ENCODE data around the gene SLC39A11. TPM values are rescaled to one million over a fixed set of nuclear protein-coding genes. Genes with fewer than 3 reads are reported as not detected.
"Not testable (repeated sequence)": the region's sequence is repeated elsewhere in the genome, so short reads cannot be mapped to it uniquely, and the experiment has no call there.

Gene SLC39A11
- total RNA-seq, 1 donor from 2014 or later: 8.2 TPM

- FAIRE-seq: no peak
- DNase-seq (ENCODE audit: low spot score in 2 of 2): no peak
Measured at GRCh38 chr17:72931635-72932034, 160.9 kb downstream of the SLC39A11 start.

DNA sequence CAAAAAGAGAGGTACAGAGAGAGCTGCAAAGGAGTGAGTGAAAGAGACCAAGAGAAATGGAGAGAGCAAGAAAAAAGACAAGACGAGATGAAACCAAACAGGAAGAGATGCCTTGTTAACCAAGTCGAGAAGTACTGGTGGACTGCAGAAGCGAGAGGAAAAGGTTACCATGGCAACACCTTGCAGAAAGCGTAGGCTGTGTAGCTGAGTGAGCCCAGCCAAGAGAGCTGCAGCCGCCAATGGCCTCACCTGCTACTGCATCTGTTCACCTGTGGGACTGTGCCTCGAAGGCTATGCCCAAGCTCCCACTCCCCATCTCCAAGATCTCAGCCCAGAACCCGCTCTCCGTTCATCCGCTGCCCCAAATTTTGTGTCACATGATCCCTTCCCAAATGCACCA is 161.3 kb downstream of the SLC39A11 start:
- FAIRE-seq: no peak
- no peak for DNase-seq (ENCODE audit: low spot score in 2 of 2)

GRCh38 chr17:72930031-72930430 is 162.5 kb downstream of the SLC39A11 start:
- DNase-seq (ENCODE audit: low spot score in 2 of 2): no peak
- no peak for FAIRE-seq

DNA sequence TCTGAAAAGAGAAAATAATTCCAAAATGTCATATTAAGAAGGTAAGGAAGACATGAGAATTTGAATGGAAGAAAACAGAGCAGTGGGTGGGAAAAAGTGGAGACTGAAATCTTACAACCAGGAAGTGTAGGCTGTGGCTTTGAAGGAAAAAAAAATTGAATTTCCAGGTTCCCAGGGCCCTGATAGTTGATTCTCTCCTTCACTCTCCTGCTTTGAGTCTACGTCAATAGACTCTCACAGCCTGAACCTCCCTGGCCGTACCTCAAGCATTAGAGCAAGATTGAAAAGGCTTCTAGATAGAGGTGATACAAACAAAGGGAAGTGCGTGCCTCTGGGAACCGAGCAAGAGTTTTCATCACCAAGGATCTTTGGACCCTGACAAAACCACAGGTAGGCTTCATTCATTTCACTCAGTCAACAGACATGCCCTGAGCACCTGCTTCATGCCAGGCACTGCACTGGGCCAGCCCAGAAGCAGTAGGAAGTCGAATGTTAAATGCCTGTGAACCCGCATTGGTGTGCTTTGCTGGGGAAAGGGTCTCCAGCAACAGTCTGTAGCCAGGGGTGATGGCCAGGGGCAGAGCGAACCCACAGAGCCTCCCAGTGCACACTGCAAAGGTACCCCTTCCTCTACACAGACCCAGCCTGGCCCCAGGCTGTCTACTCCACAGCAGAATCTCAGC is 163.9 kb downstream of the SLC39A11 start:
- no peak for FAIRE-seq

DNA sequence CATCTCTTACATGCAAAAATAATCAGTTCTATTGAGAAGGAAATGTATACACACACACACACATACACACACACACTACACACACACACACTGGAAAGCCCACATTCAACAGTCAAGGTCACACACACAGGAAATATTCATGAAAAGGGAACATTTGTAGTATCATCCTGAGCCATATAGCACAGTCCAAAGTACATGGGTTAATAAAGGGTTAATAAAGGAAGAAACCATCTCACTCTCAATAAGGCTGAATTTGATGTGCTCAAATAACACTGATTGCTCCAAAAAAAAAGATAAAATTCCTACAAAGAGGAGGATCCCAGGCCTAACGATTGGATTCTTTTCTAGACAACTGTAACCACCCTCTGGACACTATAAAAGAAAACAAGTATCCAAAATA is 164.7 kb downstream of the SLC39A11 start:
- FAIRE-seq (no peak), DNase-seq (ENCODE audit: low spot score in 2 of 2) (no peak)

More for the DNA sequence above, 163.9 kb downstream of the SLC39A11 start:
- DNase-seq (ENCODE audit: low spot score in 2 of 2): no peak

DNA sequence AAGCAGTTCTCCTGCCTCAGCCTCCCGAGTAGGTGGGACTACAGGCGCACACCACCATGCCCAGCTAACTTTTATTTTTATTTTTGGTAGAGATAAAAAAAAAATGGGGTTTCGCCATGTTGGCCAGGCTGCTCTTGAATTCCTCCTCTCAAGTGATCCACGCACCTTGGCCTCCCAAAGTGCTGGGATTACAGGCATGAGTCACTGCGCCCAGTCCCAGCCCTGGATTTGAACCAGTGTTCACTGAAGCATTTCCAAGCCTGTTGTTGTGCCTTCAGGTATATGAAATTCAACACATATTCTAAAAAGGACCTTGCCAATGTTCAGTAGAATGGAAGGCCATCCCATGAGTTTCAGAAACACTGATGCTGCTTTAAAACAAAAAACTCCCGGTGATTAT is 165.3 kb downstream of the SLC39A11 start:
- no peak for DNase-seq (ENCODE audit: low spot score in 2 of 2)
- no peak for FAIRE-seq

DNA sequence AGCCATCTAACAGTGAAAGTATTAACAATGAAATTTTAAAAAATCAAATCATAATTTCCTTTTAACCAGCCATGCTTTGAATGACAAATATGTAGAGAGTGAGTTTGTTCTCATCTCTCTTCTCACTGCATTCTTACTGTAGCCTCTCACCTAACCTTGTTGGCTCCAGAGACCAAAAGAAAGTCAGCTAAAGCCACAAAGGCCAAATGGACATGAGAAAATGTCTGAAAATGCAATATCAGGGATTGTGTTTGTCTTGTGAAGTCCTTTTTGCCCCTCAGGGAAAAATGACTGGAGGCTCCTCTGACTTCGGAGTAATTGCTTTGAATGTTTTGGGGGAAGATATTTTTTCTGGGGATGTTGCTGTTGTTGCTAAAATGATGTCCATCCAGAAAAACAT is 166.3 kb downstream of the SLC39A11 start:
- FAIRE-seq (no peak), DNase-seq (ENCODE audit: low spot score in 2 of 2) (no peak)

DNA sequence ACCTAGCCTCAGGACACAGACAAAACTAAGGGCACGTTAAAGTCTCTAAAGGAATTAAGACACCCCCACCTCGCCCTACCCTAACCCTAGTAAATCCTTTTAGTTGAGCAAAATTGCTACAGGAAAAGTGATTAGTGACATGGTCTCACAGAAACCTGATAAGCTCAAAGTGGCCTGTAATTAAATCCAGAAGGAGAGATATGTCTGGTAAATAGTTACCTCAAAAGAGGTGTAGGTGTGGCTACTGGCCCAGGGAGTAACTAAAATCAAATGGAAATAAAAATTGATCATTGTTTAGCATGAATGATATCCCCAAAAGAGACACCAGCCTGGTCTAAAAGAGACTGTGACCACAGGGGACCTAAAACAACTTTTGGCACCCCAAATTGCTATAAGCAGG is 168.3 kb downstream of the SLC39A11 start:
- no peak for DNase-seq (ENCODE audit: low spot score in 2 of 2)
- FAIRE-seq: no peak

GRCh38 chr17:72922219-72922618 is 170.3 kb downstream of the SLC39A11 start:
- FAIRE-seq (no peak), DNase-seq (ENCODE audit: low spot score in 2 of 2) (no peak)

DNA sequence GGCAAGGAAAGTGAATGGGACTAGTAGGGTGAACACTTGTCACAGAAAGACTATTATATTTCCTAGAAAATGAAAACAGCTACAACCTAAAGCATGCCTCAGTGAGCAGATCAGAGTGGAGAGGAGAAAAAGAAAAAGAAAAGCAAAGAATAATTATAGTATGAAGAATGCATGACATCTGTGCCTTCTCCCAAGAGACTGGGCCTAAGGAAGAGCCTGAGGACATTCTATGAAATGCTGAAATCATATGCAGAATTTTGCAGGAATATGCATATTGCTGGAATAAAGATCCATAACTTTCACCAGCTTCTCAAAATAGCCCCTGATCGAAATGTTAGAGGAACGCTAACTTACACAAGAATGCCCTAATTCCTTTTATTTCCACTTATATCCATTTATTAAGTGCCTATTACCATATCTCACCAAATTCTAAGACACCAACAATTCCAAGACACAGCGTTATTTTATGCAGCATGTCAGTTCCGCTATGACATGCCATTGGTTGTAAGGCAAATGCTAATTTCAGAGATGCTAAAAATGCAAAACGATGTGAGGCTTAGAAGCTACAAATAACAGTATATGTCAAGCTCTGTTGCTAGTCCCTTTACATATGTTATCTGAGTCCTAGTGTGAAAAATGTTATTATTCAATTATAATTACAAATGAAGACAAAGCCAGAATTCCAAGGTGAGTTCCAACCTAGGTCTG is 171.0 kb downstream of the SLC39A11 start:
- no peak for DNase-seq (ENCODE audit: low spot score in 2 of 2)
- FAIRE-seq: no peak

- FAIRE-seq (no peak), DNase-seq (ENCODE audit: low spot score in 2 of 2) (no peak)
Measured at GRCh38 chr17:72920513-72920912, 172.0 kb downstream of the SLC39A11 start.

- no peak for FAIRE-seq
- no peak for DNase-seq (ENCODE audit: low spot score in 2 of 2)
Measured at GRCh38 chr17:72916991-72917390, 175.5 kb downstream of the SLC39A11 start.

- FAIRE-seq (no peak), DNase-seq (ENCODE audit: low spot score in 2 of 2) (peak; percentile 19 to 27)
Measured at GRCh38 chr17:72915625-72916081, 176.8 kb downstream of the SLC39A11 start.

DNA sequence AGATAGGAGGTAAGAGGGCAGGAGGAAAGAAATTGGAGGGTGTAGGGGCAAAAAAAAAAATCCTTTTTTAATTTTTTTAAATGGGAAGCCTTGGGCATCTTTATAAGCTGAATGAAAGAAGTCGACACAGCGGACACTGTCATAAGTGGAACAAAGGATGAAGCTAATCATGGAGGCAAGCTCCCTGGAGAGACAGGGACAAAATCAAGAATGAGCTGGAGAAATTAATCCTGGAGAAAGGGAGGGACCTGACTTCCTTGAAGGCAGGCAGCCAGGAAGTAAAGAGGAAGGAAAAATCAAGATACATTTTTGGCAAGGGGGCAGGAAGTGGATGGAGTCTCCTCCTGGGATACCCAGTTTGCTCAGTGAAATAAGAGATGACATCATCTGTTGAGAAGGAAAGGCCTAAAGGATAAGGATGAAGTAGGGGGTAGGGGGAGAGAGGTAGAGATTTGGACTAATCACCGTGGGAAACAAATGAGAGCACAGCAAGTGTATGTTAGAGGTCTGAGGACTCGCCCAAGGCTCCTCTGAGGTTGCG is 179.3 kb downstream of the SLC39A11 start:
- DNase-seq (ENCODE audit: low spot score in 2 of 2): no peak
- FAIRE-seq: no peak

DNA sequence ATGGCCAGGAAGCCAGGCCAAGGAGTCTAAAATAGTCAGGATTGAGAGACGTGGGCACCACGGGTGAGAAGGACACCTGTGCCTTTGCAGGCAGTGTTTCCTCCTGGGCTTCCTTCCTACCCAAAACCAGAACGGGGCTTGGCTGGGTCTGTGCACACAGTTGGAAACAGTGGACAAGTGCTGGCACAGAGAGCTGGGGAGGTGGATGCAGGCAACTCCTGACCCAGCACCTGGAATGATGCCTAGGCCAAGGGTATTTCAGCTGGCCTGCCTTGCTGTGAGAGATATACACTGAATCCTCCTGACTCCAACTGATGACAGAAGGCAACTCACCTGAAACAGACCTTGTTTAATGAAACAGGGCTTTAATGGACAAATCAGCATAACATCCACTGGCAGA is 186.2 kb downstream of the SLC39A11 start:
- DNase-seq (ENCODE audit: low spot score in 2 of 2) (no peak), FAIRE-seq (no peak)

DNA sequence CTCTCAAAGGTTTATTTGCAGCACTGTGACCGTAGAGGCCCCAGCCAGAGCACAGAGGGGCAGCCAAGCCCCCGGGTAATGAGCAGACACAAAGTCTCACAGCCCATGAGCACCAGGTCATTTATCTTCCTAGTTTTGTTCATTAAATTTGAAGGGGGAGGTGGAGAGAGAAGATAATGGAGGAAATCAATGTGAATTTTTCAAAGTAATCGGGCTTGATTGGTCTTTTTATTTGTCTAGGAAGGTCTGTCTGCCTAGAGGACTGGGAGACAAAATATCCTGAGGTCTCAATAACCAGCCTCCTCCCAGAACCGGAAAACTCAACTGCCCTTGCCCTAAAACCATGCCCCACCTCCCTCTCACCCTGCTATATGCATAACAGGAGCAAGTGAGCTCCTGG is 189.0 kb downstream of the SLC39A11 start:
- FAIRE-seq (no peak), DNase-seq (ENCODE audit: low spot score in 2 of 2) (no peak)

DNA sequence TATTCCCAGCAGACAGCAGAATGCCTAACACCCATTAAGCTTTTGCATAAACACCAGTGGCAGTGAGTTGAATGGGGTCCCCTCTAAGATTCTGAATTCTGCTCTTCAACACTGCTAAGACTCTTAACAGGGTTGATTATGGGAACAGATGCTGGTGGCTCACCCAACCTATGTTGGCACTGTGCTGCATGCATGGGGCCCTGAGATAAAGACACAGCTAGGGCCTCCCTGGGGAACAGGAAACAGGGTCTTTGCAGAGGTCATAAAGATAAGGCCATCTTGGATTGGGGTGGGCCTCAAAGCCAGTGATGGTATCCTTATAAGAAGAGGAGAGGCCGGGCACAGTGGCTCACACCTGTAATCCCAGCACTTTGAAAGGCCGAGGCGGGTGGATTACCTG is 190.8 kb downstream of the SLC39A11 start:
- no peak for FAIRE-seq
- no peak for DNase-seq (ENCODE audit: low spot score in 2 of 2)

DNA sequence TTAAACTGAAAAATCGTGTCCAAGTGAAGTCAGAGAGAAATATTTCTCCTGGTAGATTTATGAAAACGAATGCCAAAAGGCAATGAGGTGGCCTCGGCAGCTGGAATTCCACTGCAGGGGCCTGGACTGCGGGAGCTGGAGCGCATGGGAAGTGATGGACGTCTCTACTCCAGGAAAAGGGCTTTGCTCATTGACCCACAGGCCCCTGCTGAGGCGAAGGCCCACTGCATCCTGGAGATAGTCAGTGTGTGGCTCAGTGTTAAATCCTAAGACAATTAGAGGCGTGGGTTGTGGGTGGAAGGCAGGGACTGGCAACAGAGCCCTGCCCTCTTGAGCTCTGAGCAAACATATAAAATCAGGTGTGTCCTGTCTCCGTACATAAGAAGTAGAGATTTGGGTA is 191.4 kb downstream of the SLC39A11 start:
- FAIRE-seq: no peak

DNA sequence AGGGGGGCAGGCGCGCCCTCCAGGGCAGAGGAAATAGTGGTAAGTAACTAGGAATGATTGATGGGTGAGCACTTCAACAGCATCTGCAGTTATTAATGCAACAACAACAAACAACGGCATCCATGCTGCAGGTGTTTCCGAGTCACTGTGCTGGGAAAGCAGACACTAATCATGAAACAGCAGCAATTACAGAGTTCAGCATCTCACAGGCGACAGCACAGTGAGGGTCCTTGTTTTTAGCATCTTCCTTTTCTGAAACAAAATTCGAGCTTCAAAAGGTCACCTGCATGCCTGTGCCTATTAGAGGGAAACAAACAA is 191.9 kb downstream of the SLC39A11 start:
- no peak for FAIRE-seq

More for the DNA sequence above, 191.4 kb downstream of the SLC39A11 start:
- no peak for DNase-seq (ENCODE audit: low spot score in 2 of 2)

GRCh38 chr17:72898725-72899124 is 193.8 kb downstream of the SLC39A11 start:
- FAIRE-seq (no peak), DNase-seq (ENCODE audit: low spot score in 2 of 2) (no peak)

More for the DNA sequence above, 191.9 kb downstream of the SLC39A11 start:
- no peak for DNase-seq (ENCODE audit: low spot score in 2 of 2)

DNA sequence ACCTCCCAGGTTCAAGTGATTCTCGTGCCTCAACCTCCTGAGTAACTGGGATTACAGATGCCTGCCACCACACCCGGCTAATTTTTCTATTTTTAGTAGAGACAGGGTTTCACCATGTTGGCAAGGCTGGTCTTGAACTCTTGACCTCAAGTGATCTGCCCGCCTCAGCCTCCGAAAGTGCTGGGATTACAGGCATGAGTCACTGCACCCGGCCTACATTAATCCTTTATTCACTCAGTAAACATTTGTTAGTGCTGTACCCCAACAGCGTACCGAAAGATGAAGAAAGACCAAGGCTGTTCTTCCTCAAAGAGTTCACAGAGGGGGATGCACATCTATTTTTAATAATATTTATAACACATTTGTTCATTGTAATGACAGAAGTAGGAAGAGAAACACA is 196.2 kb downstream of the SLC39A11 start:
- DNase-seq (ENCODE audit: low spot score in 2 of 2); FAIRE-seq: not testable (repeated sequence)

- FAIRE-seq (peak; percentile 66), DNase-seq (ENCODE audit: low spot score in 2 of 2) (no peak)
Measured at GRCh38 chr17:72891627-72892026, 200.9 kb downstream of the SLC39A11 start.
